Breast epithelium (tissue), 3 donors: ENCODE measurements around the gene ATG3.

Experiments used
- CTCF ChIP-seq, 3 donors: fragments of 450-650 bp; IDR thresholded peaks; one replicate each; pipeline ENCODE4 v1.5.1; 2016 to 2017; ENCODE audit warnings: antibody characterized with exemption in 3 of 3, mild to moderate bottlenecking in 3 of 3, moderate library complexity in 3 of 3
- POLR2AphosphoS5 ChIP-seq, 3 donors: sonication (generic); formaldehyde crosslinking; IDR thresholded peaks; one replicate each; pipeline ENCODE4 v1.6.1; 2017; ENCODE audit warnings: antibody characterized with exemption in 3 of 3

DNA sequence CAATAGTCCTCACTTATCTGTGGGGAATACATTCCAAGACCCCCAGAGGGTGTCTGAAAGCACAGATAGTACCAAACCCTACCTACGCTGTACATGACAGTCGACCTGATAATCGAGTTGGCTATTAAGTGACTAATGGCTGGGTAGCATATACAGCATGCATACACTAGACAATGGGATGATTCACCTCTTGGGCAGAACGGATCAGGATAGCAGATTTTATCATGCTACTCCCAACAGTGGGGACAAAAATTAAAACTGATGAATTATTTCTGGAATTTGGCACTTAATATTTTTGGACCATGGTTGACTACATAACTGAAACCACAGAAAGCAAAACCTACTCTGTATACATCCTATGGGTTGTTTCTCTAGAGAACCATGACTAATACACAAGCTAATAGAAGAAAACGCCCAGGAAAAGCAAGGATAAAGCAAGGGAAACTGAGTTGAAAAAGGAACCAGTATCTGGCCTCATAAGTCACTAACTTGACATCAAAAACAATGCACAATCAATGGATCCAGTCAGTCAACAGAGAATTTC, 15.5 kb downstream of the ATG3 start:
- no peak for TF ChIP-seq CTCF (IDR thresholded peaks at IDR 0.05)
- no peak for TF ChIP-seq POLR2AphosphoS5 (IDR thresholded peaks at IDR 0.05)
